Measurements from ENCODE around the gene JAZF1.
"Not testable (repeated sequence)": the region's sequence is repeated elsewhere in the genome, so short reads cannot be mapped to it uniquely, and the experiment has no call there.

JAZF1 gene

GRCh38 chr7:27940341-27940740, 240.3 kb downstream of the JAZF1 start:
- H3K27ac ChIP-seq: no peak overlapping the region
- H3K4me3 ChIP-seq: no peak overlapping the region

DNA sequence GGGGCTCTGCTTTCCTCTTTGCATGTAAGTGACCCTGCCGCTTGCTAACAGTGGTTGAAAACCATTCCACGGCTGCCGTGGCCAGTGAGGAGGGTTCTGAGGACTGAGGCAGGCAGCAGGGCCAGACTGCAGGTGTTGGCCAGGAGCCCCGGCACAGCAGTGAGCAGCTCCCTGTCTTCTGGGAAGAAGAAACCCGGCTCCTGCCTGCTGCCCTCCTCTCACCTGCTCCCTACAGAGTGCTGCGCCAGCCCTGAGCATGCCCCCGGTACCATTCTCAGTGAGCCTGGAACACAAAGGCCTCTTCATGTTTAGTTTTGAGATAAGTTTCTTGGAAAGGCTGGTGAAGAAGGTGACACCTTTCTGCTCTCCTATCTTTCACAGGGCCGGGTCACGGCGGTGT, 240.7 kb downstream of the JAZF1 start:
- H3K4me3 ChIP-seq: no peak overlapping the region
- no peak overlapping the region for H3K27ac ChIP-seq

DNA sequence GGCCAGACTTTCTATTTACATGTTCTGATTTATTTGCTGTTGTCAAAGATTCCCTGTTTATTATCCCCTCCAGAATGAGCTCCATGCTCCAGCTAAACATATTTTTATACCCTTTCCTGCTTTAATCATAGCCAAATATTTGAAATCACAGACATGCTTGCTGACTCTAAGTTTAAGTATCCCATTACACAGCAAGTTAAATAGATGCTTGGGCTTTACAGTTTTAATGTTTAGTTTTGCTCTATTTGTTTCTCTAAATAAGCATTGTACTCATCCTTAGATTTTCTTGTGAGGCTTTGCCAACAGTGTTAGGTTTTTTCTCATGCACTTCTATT, 243.9 kb downstream of the JAZF1 start:
- Histone ChIP-seq H3K4me3 (no peak overlapping the region), H3K27ac (peak overlapping the region in 2 of 21 experiments; percentile 12 to 66)

DNA sequence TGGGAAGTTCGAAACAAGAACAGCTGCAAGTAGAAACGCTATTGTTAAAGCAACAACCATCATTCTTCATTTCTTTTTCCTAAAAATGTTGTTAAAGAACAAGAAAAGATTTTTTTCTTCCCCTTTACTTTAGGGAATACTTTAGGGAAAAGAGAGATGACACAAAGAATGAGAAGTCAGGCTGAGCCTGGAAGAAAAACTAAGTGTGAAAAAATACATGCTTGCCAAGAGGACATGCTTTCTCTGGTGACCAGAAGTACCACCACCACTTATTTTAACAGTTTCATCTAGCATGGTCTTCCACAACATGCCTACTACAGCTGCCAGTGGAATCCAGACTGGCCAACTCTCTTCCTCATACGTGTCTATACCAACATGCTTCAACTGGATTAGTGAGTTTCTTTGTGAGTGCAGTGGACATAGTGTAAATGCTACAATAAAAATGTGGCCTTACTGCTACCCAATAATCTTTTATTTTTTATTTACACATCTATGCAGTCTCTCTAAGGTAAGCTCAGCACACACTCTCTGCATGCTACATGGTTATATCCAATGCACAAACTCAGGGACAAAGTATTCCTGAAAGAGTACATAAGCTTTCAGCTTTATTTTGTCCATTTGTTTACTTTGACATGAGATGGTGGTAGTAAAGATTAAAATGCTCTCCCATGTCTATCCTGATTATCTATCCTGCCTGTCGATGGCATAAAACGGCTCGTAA, 244.4 kb downstream of the JAZF1 start:
- Histone ChIP-seq H3K4me3 (no peak overlapping the region), H3K27ac (peak overlapping the region in 6 of 21 experiments; percentile 1 to 66 (median 12))

- H3K4me3 ChIP-seq: no peak overlapping the region
- H3K27ac ChIP-seq: peak overlapping the region in 2 of 21 experiments; percentile 2 to 12
These were observed 246.7 kb downstream of the JAZF1 start for GRCh38 chr7:27933671-27934565.

DNA sequence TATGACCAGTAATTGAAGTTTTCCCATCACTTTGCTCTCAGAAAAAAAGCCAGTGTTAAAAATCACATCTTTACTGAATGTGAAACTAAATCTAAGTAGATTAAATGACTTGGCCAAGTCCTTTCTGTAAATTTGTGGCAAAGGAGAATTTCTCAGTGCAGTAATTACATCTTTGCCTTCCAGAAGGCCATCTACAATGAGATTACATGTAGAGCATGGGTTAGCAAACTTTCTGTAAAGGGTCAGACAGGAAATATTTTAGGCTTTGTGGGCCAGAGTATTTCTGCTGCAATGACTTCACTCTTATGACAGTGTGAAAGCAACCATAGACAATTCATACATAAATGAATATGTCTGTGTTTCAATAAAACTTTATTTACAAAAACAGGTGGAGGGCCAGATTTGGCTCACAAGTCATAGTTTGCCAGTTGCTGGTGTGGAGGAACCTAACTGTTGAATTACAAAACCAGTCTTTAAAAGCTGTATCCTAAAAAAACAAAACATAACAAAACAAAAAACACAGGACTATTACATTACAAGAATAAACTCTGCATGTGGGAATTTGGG, 249.6 kb downstream of the JAZF1 start:
- H3K4me3 ChIP-seq: no peak overlapping the region

GRCh38 chr7:27929127-27929526, 251.5 kb downstream of the JAZF1 start:
- no peak overlapping the region for H3K4me3 ChIP-seq
- H3K27ac ChIP-seq: no peak overlapping the region

More for the DNA sequence above, 249.6 kb downstream of the JAZF1 start:
- H3K27ac ChIP-seq: no peak overlapping the region

DNA sequence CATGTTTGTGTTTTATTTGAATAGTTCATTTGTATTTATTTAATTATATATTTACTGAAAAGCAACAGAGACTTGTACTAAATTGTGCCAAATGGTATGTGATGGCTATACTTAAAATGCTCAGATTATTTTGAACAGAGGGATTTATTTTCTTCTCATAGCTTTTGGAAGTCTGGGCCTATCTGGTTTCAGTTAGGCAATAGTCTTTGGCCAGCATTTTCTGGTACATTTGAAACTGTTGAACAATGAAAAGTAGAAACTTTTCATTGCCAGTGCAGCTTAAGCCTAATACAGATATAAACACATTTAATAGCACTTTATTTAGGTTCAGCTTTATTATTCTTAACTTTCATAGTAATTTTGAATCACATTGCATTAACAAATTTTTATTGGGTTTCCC, 252.6 kb downstream of the JAZF1 start:
- Histone ChIP-seq H3K27ac (no peak overlapping the region), H3K4me3 (no peak overlapping the region)

GRCh38 chr7:27925573-27926201, 254.9 kb downstream of the JAZF1 start:
- no peak overlapping the region for H3K27ac ChIP-seq
- no peak overlapping the region for H3K4me3 ChIP-seq

- H3K4me3 ChIP-seq: no peak overlapping the region
- H3K27ac ChIP-seq: peak overlapping the region in 2 of 21 experiments; percentile 10 to 45
These were observed 257.0 kb downstream of the JAZF1 start for GRCh38 chr7:27923642-27923980.

- Histone ChIP-seq H3K27ac (peak overlapping the region in 4 of 21 experiments; percentile 10 to 45 (median 24)), H3K4me3 (no peak overlapping the region)
These were observed 257.5 kb downstream of the JAZF1 start for GRCh38 chr7:27922907-27923641.

- H3K27ac ChIP-seq, H3K4me3 ChIP-seq: not testable (repeated sequence)
These were observed 258.2 kb downstream of the JAZF1 start for GRCh38 chr7:27922389-27922788.

DNA sequence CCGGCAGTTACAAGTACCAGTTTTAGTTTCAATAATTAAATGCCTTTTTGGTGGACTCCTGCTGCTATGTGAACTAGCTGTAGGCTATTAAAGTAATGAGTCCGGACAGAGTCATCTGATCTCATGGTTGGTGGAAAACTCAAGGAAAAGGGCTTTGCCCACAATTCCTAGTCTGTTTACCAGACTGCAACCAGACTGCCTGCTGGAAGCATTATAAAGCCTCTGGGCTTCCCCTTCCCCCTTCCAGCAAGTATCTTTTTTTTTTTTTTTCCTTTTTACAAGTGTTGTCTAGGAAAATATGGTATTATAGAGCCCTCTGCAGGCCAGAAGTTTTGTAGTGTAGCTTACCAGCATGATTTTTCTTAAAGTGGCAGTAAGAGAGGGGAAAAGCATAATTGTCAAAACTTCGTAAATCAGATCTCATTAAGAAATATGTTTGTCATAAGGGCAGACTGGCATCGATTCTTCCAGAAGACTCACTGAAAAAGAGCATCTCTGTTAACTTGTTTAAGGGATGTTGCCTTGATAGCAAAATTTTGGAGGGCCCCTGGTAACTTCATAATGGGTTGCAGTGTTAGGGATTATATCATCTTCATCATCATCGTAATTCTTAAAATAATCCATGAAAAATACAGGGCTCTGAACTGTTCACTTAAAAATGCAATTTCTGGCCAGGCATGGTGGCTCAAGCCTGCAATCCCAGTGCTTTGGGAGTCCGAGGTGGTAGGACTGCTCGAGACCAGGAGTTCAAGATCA, 259.3 kb downstream of the JAZF1 start:
- H3K27ac ChIP-seq: no peak overlapping the region
- no peak overlapping the region for H3K4me3 ChIP-seq

DNA sequence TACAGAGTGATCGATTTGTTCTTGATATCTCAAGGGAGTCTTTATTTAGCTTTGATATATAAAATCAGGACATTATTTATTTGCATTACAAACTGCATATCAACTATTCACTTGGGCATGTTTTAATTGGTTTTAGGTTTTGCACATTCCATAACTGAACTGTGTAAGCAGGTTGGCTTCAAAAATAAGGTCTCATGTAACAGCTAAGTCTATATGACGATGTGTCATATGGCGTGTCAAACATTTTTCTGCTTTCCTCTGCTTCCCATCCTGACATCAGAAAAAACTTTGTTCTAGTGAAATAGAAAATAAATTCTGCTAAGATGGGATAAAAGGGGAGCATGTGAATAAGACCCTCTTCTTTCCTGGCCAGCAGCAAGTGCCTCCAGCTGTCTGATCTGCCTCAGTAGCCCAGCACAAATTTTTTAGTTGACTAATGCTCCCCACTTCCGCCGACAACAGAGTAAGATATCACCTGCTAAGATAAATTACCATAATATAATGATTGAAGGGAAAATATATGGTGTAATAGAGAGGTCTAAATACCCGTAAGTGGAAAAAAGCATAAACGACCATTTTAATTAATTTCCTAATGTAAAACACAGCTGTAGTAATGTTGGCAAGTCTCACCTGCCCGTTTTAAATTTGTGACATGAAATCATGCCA, 260.2 kb downstream of the JAZF1 start:
- Histone ChIP-seq H3K4me3 (no peak overlapping the region), H3K27ac (no peak overlapping the region)

GRCh38 chr7:27918503-27918902, 262.1 kb downstream of the JAZF1 start:
- Histone ChIP-seq H3K4me3 (no peak overlapping the region), H3K27ac (no peak overlapping the region)

GRCh38 chr7:27917774-27918314, 262.8 kb downstream of the JAZF1 start:
- Histone ChIP-seq H3K4me3 (no peak overlapping the region), H3K27ac (no peak overlapping the region)

- H3K27ac ChIP-seq: no peak overlapping the region
These were observed 263.5 kb downstream of the JAZF1 start for GRCh38 chr7:27917119-27917518.

GRCh38 chr7:27916372-27916771, 264.2 kb downstream of the JAZF1 start:
- Histone ChIP-seq H3K4me3 (no peak overlapping the region), H3K27ac (no peak overlapping the region)

More at GRCh38 chr7:27917119-27917518, 263.5 kb downstream of the JAZF1 start:
- no peak overlapping the region for H3K4me3 ChIP-seq
